GM18502 (cell line): ENCODE measurements around the gene MIAT.

Experiments used
- ATAC-seq: cut with Tn5 transposase; IDR thresholded peaks from one replicate; pipeline ENCODE4 v1.9.1; 2021; ENCODE audit warnings: mild to moderate bottlenecking; ENCODE audit not compliant: unreplicated experiment, poor library complexity

The MIAT gene

DNA sequence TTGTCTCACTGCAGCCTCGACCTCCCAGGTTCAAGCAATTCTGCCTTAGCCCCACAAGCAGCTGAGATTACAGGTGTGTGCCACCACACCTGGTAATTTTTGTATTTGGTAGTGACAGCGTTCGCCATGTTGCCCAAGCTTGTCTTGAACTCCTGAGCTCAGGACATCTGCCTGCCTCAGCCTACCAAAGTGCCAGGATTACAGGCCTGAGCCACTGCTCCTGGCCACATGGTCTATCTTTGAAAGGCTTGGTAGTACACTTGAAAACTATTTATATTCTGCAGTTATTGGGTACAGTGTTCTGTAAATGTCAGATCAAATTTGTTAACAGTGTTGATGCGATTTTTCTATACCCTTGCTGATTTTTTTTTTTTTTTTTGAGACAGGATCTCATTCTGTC lies 26.1 kb upstream of the MIAT start:
- ATAC-seq = no peak

DNA sequence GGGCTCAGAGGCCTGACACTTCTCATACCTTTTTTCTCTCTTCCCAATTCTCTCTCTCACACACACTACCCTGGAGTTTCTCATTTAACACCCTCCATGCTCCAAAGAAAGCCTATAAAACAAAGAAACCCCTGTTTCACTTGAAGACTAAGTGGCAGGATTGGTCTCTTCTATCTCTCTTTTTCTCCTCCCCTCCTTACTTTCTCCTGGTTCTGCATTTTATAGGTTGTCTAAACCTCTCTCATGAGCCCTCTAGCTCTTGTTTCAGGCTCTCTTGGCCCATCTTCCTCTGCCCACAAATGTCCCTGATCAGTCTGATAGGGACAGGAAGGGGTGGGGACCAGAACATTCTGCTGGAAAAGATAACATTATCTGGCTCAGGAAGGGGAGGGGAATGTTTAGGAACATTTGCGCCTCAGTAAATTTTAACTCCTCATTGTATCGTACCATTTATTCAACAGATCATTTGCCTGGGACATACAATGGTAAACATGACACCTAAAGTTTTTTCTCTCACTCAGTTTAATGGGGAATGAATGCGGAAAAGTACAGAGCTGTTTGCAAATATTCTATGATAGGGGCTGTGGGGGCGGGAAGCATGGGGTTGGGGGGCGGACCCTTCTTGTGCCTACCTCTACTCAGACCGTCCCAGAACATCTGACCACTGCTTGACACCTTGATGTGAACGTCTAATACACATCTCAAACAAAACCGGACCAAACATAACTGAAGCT lies 24.8 kb upstream of the MIAT start:
- no peak for ATAC-seq

DNA sequence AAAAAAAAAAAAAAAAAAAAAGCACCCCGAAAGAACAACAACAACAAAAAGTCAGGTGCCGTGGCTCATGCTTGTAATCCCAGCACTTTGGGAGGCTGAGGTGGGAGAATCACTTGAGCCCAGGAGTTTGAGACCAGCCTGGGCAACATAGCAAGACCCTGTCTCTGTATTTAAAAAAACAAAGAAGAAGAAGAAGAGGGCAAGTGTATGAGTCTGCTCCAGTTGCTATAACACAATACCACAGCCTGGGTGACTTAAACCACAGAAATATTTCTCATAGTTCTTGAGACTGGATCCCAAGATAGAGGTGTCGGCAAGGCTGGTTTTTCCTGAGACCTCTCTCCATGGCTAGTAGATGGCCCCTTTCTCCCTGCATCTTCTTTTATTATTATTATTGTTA lies 23.2 kb upstream of the MIAT start:
- ATAC-seq = no peak

DNA sequence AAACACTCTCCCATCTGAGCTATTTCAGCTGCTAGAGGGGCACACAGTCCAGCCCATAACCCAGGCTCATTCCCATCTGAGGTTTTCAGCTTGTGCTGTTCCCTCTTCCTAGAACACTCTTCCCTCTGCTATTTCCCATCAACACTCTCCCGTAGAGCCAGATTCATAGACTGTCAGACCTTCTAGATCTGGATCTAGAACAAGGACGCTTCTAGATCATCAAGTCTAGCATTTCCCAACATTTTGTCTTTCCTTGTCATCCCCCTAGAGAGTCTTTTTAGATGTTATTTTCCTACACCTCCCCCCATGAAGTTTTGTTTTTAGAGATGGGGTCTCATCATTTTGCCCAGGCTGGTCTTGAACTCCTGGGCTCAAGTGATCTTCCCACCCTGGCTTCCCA lies 22.3 kb upstream of the MIAT start:
- no peak for ATAC-seq

DNA sequence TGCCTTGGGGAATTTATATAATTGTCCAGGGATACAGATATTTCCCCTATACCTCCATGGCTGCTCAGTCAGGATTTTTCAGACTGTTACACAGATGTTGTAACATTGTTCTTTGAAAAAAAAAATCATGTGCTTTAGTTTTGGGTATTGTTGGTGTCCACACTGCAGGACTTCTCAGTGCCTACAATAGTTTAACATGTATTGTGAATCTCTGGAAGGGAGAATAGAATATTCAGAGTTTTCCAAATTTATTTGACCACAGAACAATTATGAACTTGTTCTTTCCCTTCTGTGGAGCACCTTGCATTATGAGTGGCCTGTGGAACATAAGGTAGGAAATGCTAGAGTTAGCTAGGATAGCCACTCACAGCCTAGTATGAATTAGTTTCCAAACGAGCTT lies 21.1 kb upstream of the MIAT start:
- no peak for ATAC-seq

DNA sequence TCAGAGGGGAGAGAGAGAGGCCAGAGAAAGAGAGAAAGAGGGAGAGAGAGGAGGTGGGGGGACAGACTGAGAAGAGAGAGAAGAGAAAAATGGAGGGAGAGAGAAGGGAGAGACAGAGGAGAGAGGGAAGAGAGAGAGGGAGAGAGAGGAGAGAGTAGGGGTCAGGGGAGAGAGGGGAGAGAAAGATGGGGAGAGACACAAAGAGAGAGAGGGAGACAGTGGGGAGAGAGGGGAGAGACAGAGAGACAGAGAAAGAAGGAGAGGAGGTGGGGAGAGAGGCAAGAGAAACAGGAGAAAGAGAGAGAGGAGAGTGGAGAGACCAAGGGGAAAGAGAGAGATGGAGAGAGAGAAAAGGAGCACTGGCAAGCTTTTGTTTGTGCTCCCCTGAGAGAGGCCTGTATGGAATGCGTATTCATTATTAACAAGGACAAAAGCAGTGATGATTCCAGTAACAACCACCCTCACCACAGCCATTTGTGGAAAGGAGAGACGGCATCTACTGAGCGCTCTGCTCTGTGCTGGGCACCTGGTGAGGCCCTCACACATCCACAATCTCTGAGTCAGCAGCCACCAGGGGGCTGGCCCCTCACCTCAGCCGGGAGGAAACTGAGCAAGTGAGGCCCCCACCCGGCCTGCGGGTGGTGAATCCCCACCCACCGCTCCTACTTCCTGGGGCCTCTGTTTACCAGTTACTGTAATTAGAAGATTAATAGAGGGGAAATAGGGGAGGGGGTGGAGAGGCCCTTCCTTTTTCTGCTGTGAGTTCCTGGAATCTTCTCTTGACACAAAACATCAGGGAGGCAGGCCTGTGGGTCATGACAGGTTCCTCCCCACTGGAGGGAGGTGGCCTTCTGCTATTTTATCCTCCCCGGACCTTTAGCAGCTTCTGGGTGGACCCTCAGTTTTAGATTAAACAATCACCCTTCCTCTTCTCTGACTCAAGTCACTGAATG lies 14.6 kb upstream of the MIAT start:
- ATAC-seq = peak; percentile 52

DNA sequence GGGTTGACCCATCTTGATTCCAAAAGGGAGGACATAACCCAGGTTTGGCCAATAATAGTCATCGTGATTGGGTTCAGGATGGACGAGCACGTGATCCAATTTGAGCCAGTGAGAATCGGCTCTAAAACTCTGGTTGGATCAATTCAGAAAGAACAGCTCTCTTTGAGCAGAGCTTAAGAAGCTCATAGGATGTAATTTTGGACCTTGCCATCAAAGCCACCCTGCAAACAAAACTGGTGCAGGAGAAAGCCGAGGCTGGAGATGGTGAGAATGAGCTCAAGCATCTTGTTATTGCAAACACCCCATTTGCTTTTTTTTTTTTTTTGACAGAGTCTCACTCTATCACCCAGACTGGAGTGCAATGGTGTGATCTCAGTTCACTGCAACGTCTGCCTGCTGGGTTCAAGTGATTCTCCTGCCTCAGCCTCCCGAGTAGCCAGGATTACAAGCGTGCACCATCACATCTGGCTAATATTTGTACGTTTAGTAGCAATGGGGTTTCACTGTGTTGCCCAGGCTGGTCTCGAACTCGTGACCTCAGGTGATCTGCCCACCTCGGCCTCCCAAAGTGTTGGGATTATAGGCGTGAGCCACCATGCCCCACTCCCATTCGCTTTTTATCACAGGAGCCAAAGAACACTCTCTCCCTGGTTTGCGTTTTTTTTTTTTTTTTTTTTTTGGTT lies 13.8 kb upstream of the MIAT start:
- no peak for ATAC-seq

DNA sequence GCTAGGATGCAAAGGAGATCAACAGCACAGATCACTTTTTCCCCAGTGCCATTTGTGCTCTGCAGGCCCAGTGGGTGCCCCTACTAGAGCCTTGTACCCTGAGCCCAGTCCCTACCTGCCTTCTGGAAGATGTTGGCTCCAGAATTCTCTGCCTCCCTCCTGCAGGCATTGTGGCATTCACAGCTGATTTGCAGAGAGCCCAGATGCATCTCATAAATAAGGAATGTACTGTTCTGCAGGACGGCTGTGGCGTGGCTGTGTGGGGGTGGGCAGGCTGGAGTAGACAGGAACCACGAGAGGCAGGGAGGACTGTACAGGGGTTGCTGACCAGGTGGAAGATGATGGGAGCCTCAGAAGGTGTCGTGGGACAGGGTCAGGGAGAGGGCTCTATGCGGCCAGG lies 11.2 kb upstream of the MIAT start:
- no peak for ATAC-seq

DNA sequence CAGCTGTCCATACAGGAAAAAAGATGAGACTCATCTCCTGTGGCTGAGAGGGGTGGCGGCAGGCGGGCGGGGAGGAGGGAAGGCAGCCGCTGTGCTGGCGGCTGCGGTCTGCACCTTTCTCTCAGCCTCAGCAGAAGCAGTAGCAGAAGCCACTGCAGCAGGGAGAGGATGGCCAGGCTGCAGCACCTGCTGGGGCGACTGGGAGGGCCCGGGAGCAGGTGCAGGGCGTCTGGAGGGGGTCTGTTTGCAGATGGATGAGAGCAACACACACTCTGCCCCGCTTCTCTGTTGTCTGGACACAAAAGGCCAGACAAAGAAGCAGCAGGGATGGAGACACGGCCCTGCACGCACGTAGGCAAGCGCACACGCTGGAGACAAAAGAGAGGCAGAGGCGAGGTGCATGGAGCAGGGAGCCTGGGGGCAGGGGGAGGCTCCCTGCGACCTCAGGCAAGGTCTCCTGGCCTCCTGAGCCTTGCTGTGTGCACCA lies 9.3 kb upstream of the MIAT start:
- no peak for ATAC-seq

DNA sequence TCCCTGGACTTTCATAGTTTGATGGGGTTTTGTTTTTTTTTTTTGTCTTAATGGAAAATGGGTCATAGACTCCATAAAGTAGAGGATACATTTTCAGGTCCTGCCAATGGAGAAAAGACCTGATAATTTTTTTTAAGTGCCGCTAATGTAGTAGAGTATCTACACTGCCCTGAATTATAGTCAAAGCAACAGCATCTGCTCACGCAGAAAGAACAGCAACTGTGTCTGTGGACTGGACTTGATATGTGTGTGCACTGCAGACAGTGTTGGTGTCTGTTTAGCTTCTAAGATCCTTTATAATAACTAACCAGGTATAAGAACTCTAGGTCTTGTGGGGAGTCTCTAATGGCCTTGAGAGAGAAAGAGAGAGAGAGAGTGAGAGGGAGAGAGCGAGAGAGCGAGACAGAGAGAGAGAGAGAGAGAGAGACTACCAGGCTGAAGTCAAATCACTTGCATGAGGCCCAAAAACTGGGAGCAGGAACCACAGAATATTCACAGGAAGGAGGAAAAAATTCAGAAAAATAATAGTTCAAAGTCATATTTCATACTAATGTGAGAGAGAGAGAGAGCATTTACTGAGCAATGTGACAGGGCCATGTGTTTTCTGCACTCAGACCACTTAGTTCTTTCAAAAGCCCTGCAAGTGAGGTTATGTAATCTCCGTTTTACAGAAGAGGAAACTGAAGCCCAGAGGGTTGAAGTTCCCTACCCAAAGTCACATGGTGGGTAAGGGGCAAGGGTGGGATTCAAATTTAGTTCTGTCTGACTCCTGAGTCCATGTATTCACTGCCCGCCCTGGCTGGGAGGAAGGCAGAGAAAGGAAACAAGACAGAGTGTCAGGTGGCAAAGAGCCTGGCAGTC lies 8.6 kb upstream of the MIAT start:
- no peak for ATAC-seq

DNA sequence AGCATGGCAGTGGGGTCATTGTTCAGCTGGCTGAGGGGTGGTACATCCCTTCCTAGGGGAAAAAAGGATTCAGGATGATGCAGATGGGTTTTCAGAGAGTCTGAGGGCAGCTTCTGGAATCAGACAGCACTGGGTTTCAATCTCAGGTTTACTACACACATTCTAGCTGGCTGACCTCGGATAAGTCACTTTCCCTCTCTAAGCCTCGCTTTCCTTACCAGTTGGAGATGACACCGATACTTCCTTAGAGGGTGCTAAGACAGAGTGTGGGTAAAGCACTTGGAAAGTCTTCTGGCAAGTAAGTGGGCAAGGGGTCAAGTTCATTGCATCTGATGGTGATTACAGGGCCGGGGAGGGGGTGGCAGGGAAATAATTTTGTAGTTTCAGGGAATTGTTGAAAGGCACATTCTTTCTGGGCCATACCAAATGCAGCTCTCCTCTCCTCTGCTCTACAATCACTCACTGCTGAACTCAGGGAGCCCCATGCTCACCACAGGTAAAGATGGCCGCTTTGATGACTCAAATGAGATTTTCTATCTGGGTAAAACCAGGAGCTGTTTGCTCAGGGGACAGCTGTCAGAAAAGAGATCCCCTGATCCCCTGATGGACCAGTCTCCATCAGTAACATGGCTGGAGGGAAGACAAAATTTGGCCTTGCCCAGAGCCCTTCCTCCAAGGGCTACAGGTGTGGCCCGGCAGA lies 6.5 kb upstream of the MIAT start:
- ATAC-seq = no peak

DNA sequence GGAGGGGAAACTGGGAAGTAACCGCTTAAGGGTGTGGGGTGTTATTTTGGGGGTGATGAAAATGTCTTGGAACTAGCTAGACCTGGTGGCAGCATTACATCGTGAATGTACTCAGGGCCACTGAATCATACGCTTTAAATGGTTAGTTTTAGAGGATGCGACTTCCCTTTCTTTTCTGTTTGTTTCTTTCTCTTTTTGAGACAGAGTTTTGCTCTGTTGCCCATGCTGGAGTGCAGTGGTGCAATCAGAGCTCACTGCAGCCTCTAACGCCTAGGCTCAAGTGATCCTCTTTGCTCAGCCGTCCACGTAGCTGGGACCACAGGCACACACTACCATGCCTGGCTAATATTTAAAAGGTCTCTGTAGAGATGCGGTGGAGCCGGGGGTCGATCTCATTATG lies 5.6 kb upstream of the MIAT start:
- no peak for ATAC-seq

DNA sequence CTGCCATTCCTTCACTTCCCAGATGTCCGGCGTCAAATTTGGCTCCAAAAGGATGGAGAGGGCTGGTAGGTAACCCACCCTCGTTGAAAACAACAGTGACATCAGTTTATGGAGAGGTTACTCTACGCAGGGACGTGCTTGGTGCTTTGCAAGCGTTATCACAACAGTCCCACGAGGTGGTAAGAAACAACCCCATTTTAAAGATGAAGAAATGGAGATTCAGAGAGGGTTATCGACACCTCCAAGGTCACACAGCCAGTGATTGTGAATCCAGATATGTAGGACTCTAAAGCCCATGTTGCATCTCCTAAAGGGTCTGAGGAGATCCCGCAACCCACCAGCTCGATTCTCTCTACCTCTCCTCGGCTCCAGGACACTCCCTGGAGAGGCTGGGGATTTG lies 773 bp downstream of the MIAT start:
- no peak for ATAC-seq

DNA sequence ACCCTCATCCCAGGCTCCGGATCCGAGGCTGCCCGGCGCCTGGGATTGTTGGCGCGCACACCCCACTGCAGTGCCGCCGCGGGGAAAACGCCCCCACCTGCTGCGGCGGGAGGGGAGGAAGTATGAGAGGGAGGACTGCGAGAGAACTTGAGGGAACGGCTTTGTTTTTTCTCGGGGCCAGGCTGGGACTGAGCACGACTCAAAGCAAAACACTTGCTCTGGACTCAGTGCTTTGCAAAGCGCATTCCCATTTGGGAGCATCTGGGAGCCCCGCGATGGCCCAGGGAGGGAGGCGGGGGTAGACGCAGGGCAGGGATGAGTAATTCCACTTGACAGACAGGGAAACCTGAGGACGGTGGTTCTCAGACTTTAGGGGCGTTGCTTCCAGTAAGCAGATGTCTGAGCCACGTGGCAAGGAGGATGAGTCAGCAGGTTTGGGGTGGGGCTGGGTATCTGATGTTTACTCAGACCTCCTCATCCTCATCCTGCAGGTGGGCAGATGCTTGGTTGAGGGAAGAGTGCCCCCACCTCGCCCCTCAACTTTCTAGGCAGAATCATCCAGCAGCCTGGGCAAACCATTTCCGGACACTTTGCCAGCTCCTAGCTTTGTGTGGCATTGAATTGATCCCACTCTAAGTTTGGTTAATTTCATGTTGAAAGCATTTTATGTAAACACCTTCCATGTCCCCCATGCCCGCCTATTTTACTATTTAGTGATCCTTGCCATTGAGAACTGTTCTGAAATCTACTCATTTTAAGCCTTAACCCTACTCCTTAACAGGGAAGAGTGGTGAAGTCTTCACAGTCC lies 1.5 kb downstream of the MIAT start:
- ATAC-seq = peak; percentile 81

DNA sequence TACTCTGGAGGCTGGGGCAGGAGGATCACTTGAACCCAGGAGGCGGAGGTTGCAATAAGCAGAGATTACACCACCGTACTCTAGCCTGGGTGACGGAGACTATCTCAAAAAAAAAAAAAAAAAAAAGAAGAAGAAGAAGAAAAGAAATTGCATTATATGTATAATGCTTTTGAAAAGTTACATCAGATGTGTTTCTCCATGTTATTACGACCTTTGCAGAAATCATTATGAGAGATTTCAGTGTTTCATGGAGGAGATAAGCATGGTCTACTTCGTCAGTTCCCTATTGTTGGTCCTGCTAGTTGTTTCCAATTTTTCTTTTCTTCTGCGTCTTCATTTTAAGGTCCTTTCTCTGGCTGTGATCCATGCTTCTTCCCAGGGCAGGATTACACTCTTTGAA lies 3.0 kb downstream of the MIAT start:
- no peak for ATAC-seq

DNA sequence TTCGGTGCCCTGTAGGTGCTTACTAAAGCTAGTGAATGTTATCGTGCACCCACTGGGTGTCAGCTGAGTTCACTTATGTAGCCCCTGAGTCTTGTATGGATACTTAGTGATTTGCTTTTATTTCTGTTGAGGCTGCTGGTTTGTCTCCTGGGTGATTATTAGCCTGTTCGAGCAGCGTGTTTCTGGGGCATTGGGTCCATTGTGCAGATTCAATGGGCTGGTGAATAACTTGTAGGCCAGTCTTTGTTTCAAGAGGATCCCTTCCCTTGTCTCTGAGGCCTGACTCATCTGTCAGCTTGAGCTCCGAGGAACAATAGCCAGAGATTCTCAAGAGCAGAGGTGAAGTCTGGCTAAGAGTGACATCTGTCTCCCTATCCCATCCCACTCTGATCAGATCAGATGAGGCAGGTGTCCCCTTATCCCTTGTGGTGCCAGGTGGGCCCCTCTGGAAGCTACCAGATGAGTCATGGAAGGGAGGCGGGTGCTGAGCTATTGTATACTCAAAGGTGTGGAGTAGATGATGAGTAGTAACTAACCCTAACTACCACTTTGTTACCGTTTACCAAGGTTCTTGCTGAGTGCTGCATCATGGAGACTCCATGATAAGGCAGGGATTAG lies 3.7 kb downstream of the MIAT start:
- ATAC-seq = no peak

DNA sequence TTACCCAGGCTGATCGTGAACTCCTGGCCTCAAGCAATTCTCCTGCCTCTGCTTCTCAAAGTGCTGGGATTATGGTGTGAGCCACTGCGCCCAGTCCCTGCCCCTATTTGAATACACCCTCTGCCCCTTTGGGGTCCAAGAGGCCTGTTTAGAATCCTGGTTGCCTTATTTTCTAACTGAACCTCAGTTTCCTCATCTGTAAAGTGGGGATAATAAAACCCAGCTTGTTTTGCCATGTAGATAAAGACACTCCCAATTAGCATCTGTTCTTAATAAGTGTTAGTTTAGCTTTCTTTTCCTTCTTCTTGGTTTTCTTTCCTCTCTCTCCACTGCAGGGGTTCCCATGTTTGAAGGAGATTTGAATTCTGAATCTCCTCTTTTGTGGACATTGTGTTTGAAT lies 4.8 kb downstream of the MIAT start:
- ATAC-seq = no peak

DNA sequence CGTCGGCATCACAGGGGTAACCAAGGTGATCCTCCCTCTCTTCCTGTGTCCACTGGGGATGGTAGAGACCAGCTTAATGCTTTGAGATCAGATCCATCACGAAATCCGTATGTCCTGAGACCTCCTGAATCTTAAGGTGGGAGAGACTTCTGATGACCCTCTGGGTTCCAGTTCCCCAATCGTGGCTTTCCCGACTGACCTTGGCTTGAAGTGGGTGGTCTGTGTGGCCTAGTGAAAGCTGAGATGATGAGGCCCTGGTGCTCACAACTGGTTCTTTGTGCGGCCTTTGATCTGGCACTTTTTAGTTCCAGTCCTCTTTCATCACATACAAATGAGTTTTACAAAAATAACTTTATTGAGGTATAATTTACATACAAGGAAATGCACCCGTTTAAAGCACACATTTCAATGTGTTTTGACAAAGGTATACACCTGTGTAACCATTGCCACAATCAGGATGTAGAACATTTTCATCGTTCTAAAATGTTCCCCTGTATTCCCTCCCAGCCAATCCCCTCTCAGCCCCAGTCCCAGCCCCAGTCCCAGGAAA lies 6.1 kb downstream of the MIAT start:
- no peak for ATAC-seq
